Amniotic stem cell (primary cell): ENCODE results near the gene LIPA.
"Not testable (repeated sequence)": the region's sequence is repeated elsewhere in the genome, so short reads cannot be mapped to it uniquely, and the experiment has no call there.

ENCODE experiments used
- DNase-seq: peaks from one replicate; lab custom pipeline; 2025; lab: John Stamatoyannopoulos, UW

The LIPA gene

GRCh38 chr10:89270153-89270483 is 18.5 kb upstream of the LIPA start:
- no peak for DNase-seq

- no peak for DNase-seq
Measured at GRCh38 chr10:89269433-89270152, 18.0 kb upstream of the LIPA start.

GRCh38 chr10:89266721-89267453 is 15.3 kb upstream of the LIPA start:
- no peak for DNase-seq

GRCh38 chr10:89263531-89263930 is 12.0 kb upstream of the LIPA start:
- DNase-seq, result no peak

GRCh38 chr10:89263091-89263490 is 11.5 kb upstream of the LIPA start:
- no peak for DNase-seq

- DNase-seq, result no peak
Measured at GRCh38 chr10:89262086-89263051, 10.8 kb upstream of the LIPA start.

- no peak for DNase-seq
Measured at GRCh38 chr10:89258881-89259280, 7.3 kb upstream of the LIPA start.

GRCh38 chr10:89257581-89257980 is 6.0 kb upstream of the LIPA start:
- DNase-seq, result no peak

- DNase-seq, result no peak
Measured at GRCh38 chr10:89256962-89257361, 5.4 kb upstream of the LIPA start.

- DNase-seq, result no peak
Measured at GRCh38 chr10:89256340-89256739, 4.8 kb upstream of the LIPA start.

GRCh38 chr10:89255793-89256192 is 4.2 kb upstream of the LIPA start:
- no peak for DNase-seq

GRCh38 chr10:89255091-89255579 is 3.6 kb upstream of the LIPA start:
- not testable (repeated sequence) for DNase-seq

GRCh38 chr10:89252225-89252585 is 630 bp upstream of the LIPA start:
- DNase-seq, result no peak

GRCh38 chr10:89250865-89251408 is 638 bp downstream of the LIPA start:
- DNase-seq, result no peak

GRCh38 chr10:89248990-89249389 is 2.6 kb downstream of the LIPA start:
- no peak for DNase-seq

GRCh38 chr10:89247623-89248022 is 4.0 kb downstream of the LIPA start:
- not testable (repeated sequence) for DNase-seq

GRCh38 chr10:89245802-89246201 is 5.8 kb downstream of the LIPA start:
- DNase-seq, result no peak

- no peak for DNase-seq
Measured at GRCh38 chr10:89242840-89243568, 8.6 kb downstream of the LIPA start.

GRCh38 chr10:89242345-89242684 is 9.3 kb downstream of the LIPA start:
- no peak for DNase-seq

GRCh38 chr10:89241486-89242344 is 9.9 kb downstream of the LIPA start:
- no peak for DNase-seq

- DNase-seq, result no peak
Measured at GRCh38 chr10:89241026-89241425, 10.5 kb downstream of the LIPA start.
